ENCODE results near the gene OPCML. TPM values are rescaled to one million over a fixed set of nuclear protein-coding genes. Genes with fewer than 3 reads are reported as not detected.

Gene OPCML
- total RNA-seq, 2 donors from 2014 or later, result not detected

- no peak for TF ChIP-seq CTCF (IDR thresholded peaks at IDR 0.05)
- DNase-seq (ENCODE audit: low spot score) (no peak), ATAC-seq (ENCODE audit: insufficient number of reproducible peaks, low FRiP score, low read depth) (no peak)
- Histone ChIP-seq H3K4me1 (ENCODE audit: control insufficient read depth in 1 of 2, low read depth in 2 of 2) (no peaks in the 10 kb centered on the region), H3K27ac (no peak overlapping the region), H3K27me3 (replicated peaks; ENCODE audit: insufficient read depth) (no peaks in the 10 kb centered on the region), H3K36me3 (no peaks in the 10 kb centered on the region), H3K9me3 (no peaks in the 10 kb centered on the region), H3K4me3 (no peak overlapping the region)
Observed at GRCh38 chr11:133500936-133501335, 31.4 kb downstream of the OPCML start.

- no peak for ATAC-seq (ENCODE audit: insufficient number of reproducible peaks, low FRiP score, low read depth)
- Histone ChIP-seq H3K4me1 (ENCODE audit: control insufficient read depth in 1 of 2, low read depth in 2 of 2) (no peaks in the 10 kb centered on the region), H3K27ac (no peak overlapping the region), H3K9me3 (no peaks in the 10 kb centered on the region), H3K4me3 (no peak overlapping the region), H3K27me3 (replicated peaks; ENCODE audit: insufficient read depth) (no peaks in the 10 kb centered on the region), H3K36me3 (no peaks in the 10 kb centered on the region)
- TF ChIP-seq CTCF (IDR thresholded peaks at IDR 0.05), result no peak
- DNase-seq (ENCODE audit: low spot score), result no peak
Observed at GRCh38 chr11:133500435-133500834, 31.9 kb downstream of the OPCML start.

DNA sequence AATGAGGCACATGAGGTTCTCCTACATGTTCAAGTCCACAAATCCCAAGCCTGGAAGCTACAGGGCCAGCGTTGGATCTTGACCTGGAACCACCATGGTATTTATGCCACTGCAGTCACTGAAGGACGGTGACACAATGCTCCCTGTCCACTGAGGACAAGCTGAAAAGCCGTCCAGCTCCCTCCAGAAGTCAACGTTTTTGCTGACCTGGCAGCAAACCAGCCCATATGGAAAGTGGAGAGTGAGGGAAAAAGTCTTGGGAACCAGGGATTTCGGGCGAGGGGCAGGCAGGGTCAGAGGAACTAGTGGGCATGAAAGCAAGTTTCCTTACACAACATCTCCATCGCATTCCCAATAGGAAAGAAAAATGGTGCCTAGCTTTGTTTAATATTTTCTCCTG is 33.3 kb downstream of the OPCML start:
- ATAC-seq (ENCODE audit: insufficient number of reproducible peaks, low FRiP score, low read depth) (no peak), DNase-seq (ENCODE audit: low spot score) (no peak)
- no peaks in the 10 kb centered on the region for H3K4me1 ChIP-seq (ENCODE audit: control insufficient read depth in 1 of 2, low read depth in 2 of 2)
- no peaks in the 10 kb centered on the region for H3K9me3 ChIP-seq
- no peaks in the 10 kb centered on the region for H3K27me3 ChIP-seq (replicated peaks; ENCODE audit: insufficient read depth)
- no peak for TF ChIP-seq CTCF (IDR thresholded peaks at IDR 0.05)
- no peaks in the 10 kb centered on the region for H3K36me3 ChIP-seq
- H3K27ac ChIP-seq, result no peak overlapping the region
- no peak overlapping the region for H3K4me3 ChIP-seq

- Histone ChIP-seq H3K27ac (no peak overlapping the region), H3K4me1 (ENCODE audit: control insufficient read depth in 1 of 2, low read depth in 2 of 2) (no peaks in the 10 kb centered on the region), H3K9me3 (no peaks in the 10 kb centered on the region), H3K27me3 (replicated peaks; ENCODE audit: insufficient read depth) (no peaks in the 10 kb centered on the region), H3K4me3 (no peak overlapping the region), H3K36me3 (no peaks in the 10 kb centered on the region)
- no peak for DNase-seq (ENCODE audit: low spot score)
- ATAC-seq (ENCODE audit: insufficient number of reproducible peaks, low FRiP score, low read depth), result no peak
- no peak for TF ChIP-seq CTCF (IDR thresholded peaks at IDR 0.05)
Observed at GRCh38 chr11:133497477-133498140, 34.7 kb downstream of the OPCML start.

- DNase-seq (ENCODE audit: low spot score) (no peak), ATAC-seq (ENCODE audit: insufficient number of reproducible peaks, low FRiP score, low read depth) (no peak)
- H3K27me3 ChIP-seq (replicated peaks; ENCODE audit: insufficient read depth), result no peaks in the 10 kb centered on the region
- no peak overlapping the region for H3K4me3 ChIP-seq
- H3K9me3 ChIP-seq, result no peaks in the 10 kb centered on the region
- no peak for TF ChIP-seq CTCF (IDR thresholded peaks at IDR 0.05)
- H3K27ac ChIP-seq, result no peak overlapping the region
- no peaks in the 10 kb centered on the region for H3K4me1 ChIP-seq (ENCODE audit: control insufficient read depth in 1 of 2, low read depth in 2 of 2)
- H3K36me3 ChIP-seq, result no peaks in the 10 kb centered on the region
Observed at GRCh38 chr11:133492895-133493294, 39.4 kb downstream of the OPCML start.

Measured in thoracic aorta (tissue), 2 donors.